Measurements from ENCODE around the gene MUSTN1.

The MUSTN1 gene

GRCh38 chr3:52852419-52852818 lies 17.6 kb upstream of the MUSTN1 start:
- no peak for DNase-seq (ENCODE audit: low read depth in 3 of 3)

GRCh38 chr3:52851348-52851747 lies 16.5 kb upstream of the MUSTN1 start:
- DNase-seq (ENCODE audit: low read depth in 3 of 3) = no peak

- no peak for DNase-seq (ENCODE audit: low read depth in 3 of 3)
Observed at GRCh38 chr3:52849656-52850055, 14.8 kb upstream of the MUSTN1 start.

DNA sequence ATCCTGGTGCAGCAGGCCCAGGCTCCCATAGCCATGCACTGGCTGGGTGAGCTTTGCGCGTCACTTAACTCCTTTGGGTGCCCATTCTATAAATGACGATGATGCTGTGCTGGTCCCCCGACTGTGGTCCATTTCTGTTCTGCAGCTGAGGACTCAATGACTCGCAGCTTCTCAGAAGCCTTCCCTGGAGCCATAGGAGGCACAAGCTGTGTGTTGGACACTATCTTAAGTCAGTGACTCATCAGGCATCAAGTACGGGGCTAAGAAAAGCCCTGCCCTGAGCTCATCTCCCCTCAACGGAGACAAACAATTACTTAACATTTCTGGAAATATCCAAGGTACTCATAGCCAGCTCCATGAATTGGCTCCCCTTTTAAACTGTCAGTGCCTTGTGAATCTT lies 13.8 kb upstream of the MUSTN1 start:
- DNase-seq (ENCODE audit: low read depth in 3 of 3) = no peak

- DNase-seq (ENCODE audit: low read depth in 3 of 3) = no peak
Observed at GRCh38 chr3:52847726-52848125, 12.9 kb upstream of the MUSTN1 start.

- no peak for DNase-seq (ENCODE audit: low read depth in 3 of 3)
Observed at GRCh38 chr3:52847241-52847640, 12.4 kb upstream of the MUSTN1 start.

- DNase-seq (ENCODE audit: low read depth in 3 of 3) = no peak
Observed at GRCh38 chr3:52846432-52846965, 11.7 kb upstream of the MUSTN1 start.

- no peak for DNase-seq (ENCODE audit: low read depth in 3 of 3)
Observed at GRCh38 chr3:52845691-52846431, 11.0 kb upstream of the MUSTN1 start.

DNA sequence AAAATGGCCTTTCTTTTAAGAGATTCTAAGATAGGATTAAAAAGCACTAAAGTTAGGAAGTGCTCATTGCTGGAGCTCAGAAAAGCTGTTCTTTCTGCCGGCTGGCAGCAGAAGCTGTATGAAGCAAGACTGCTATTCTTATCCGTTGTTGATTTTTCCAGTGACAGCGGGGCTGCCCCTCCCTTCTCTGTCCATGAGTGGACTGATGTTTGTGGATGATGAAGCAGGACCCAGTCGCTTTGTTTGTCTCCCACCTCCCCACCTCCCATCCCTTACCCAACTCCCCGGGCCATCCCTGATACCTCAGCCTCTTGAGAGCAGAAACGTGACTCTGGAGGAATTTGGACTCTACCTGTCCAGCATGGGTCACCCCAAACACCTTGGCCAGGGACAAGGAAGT lies 10.3 kb upstream of the MUSTN1 start:
- no peak for DNase-seq (ENCODE audit: low read depth in 3 of 3)

DNA sequence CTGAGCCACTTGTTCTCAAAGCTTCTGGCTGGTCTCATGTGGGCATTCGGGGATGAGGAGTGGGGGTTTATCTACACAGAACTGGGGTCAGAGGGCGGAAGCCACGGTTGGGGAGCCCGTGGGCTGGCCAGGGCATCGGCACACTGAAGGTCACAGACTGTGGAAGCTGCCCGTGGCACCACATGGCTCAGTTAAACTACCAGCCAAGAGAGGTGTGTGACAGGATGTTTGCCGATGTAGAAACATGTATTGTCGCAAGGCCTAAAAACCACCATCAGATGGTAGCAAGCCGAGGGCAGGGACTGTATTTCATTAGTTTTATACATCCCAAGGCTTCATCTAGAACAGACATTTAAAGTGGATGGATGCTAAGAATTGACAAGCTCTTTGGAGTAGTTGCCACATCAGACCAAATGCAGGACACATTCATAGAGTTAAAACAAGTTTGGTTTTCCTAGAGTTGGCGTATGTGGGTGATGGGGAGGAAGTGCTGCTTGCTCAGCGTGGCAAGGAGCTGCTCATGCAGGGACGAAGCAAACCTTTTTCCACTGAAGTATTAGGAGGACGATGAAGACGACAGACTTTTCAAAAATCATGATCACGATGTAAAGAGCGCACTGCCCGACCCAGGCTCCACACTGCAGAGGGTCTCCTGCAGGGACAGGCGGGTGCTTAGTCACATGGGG lies 9.6 kb upstream of the MUSTN1 start:
- no peak for DNase-seq (ENCODE audit: low read depth in 3 of 3)

- no peak for DNase-seq (ENCODE audit: low read depth in 3 of 3)
Observed at GRCh38 chr3:52843881-52844280, 9.1 kb upstream of the MUSTN1 start.

GRCh38 chr3:52843108-52843865 lies 8.5 kb upstream of the MUSTN1 start:
- no peak for DNase-seq (ENCODE audit: low read depth in 3 of 3)

DNA sequence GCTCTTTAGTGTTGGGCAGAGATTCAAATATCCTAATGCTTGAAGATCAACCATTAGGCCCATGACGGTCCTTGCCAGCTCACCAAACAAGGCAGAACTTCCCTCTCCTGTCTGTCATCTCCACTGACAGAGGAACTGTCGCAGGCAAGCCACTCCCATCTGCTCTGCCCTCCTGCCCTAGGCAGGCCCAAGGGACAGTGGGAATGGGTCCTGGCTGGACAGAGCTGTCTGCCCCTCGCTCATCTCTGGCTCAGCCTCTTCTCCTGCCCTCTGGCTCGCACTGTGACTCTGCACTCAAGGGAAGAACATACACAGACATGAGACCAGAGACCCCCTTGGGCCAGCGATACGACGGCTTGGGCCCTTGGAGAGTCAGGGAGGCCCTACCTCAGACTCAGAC lies 7.6 kb upstream of the MUSTN1 start:
- DNase-seq (ENCODE audit: low read depth in 3 of 3) = no peak

DNA sequence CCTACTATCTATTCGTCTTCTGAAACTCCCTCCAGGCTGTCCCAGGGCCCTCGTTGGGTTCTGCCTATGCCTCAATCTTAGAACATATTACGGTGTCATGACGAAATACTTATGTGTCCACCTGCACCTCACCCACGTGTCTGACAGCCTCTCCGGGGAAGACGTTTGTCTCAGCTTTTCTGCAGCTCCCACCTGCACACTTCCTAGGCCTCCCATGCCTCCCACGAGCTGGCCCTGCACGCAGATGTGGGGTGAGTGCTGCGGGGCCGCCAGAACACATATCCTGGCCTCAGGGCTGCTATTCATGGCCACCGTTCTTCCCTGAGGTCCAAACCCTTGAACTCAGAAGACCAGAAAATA lies 7.1 kb upstream of the MUSTN1 start:
- DNase-seq (ENCODE audit: low read depth in 3 of 3) = no peak

GRCh38 chr3:52841211-52841980 lies 6.6 kb upstream of the MUSTN1 start:
- DNase-seq (ENCODE audit: low read depth in 3 of 3) = no peak

GRCh38 chr3:52839892-52840545 lies 5.2 kb upstream of the MUSTN1 start:
- no peak for DNase-seq (ENCODE audit: low read depth in 3 of 3)

DNA sequence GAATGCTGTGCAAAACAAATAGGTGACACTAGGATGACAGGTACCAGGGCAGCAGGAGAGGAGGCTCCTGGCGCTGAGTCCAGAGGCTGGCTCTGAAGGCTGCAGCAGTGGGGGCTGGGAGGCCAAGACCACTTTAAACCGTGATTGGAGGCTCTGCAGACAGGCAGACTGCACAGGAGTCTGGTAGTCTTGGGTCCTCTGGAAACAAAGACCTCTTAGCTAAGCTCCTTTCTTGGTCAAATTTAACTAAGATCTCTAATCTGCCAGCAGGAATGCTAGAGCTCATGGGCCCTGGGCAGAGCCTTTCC lies 4.4 kb upstream of the MUSTN1 start:
- no peak for DNase-seq (ENCODE audit: low read depth in 3 of 3)

GRCh38 chr3:52838561-52839267 lies 3.9 kb upstream of the MUSTN1 start:
- DNase-seq (ENCODE audit: low read depth in 3 of 3) = no peak

- no peak for DNase-seq (ENCODE audit: low read depth in 3 of 3)
Observed at GRCh38 chr3:52836986-52837385, 2.2 kb upstream of the MUSTN1 start.

DNA sequence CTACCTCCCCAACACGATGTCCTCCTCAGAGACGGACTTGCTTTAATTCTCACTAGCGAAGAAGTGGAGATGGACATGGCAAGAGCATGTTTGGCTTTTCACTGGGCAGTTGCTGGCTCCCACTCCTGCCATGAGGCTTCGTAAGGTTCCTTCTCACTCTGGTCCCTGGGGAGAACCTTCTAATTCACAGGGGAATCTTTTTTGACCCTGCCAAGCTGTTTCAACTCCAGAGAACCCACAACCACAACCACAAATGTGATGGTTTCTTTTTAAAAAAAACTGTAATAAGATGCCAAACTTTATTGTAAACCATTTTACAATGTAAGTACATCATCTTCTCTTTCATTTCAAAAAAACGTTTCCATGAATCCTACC lies 1.6 kb upstream of the MUSTN1 start:
- no peak for DNase-seq (ENCODE audit: low read depth in 3 of 3)
